Keratinocyte (primary cell): Measurements from ENCODE around the gene MGAT2.

ENCODE experiments used
- EZH2 ChIP-seq: IDR thresholded peaks from one replicate; pipeline ENCODE4 v1.6.1; 2012; ENCODE audit warnings: inconsistent platforms, mild to moderate bottlenecking, low read length, moderate library complexity
- TF ChIP-seq, protein P1 (sequence below), 3 experiments: IDR thresholded peaks in 1 of 3; conservative IDR thresholded peaks in 1 of 3; optimal IDR thresholded peaks in 1 of 3; 2 replicates in 2 of 3; 3 replicates in 1 of 3; pipeline versions ENCODE3 to v1.5.1; 2011; ENCODE audit warnings: low read length in 3 of 3, mild to moderate bottlenecking in 3 of 3, moderate library complexity in 2 of 3, control low read depth in 1 of 3, inconsistent platforms in 1 of 3; ENCODE audit not compliant: insufficient read depth in 2 of 3; ENCODE audit errors: extremely low read depth in 1 of 3

DNA sequence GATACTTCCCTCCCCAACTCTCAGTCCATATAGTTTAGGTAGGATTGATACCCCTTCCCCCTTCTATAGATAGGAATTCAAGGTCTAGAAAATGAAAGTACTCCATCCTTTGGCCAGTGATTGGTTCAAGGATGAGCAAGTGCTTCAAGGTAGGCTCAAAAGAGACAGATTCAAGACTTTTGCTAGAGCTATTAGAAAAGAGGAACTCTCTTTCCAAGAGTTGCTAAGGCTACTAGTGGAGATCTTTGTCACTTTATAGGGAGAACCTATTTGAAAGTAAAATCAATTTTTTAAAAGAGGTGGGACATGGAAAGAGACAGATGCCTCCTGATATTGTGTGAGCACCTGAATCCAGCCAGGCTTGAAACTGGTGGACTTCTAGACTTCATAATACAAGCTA is 49.9 kb downstream of the MGAT2 start:
- no peak for TF ChIP-seq EZH2
- TF ChIP-seq, protein P1, sequence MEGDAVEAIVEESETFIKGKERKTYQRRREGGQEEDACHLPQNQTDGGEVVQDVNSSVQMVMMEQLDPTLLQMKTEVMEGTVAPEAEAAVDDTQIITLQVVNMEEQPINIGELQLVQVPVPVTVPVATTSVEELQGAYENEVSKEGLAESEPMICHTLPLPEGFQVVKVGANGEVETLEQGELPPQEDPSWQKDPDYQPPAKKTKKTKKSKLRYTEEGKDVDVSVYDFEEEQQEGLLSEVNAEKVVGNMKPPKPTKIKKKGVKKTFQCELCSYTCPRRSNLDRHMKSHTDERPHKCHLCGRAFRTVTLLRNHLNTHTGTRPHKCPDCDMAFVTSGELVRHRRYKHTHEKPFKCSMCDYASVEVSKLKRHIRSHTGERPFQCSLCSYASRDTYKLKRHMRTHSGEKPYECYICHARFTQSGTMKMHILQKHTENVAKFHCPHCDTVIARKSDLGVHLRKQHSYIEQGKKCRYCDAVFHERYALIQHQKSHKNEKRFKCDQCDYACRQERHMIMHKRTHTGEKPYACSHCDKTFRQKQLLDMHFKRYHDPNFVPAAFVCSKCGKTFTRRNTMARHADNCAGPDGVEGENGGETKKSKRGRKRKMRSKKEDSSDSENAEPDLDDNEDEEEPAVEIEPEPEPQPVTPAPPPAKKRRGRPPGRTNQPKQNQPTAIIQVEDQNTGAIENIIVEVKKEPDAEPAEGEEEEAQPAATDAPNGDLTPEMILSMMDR (optimal IDR thresholded peaks at IDR 0.05 in 1 of 3, IDR thresholded peaks at IDR 0.05 in 1 of 3, conservative IDR thresholded peaks at IDR 0.05 in 1 of 3; ENCODE audit: extremely low read depth in 1 of 3, insufficient read depth in 2 of 3, low read length in 3 of 3): no peak
